PC-3 (cell line): Measurements from ENCODE around the gene IGSF21.

Experiments
- CTCF ChIP-seq: fragments of 300-600 bp; sonication (generic); conservative IDR thresholded peaks from 2 replicates; pipeline ENCODE4 v1.5.1; 2017; ENCODE audit warnings: antibody characterized with exemption, low read depth, mild to moderate bottlenecking, low read length
- EZH2 ChIP-seq: fragments of 300-600 bp; sonication (generic); IDR thresholded peaks from one replicate; pipeline ENCODE4 v1.6.1; 2017; ENCODE audit warnings: antibody characterized with exemption, mild to moderate bottlenecking, low read length; ENCODE audit not compliant: unreplicated experiment

- no peak for TF ChIP-seq CTCF
- TF ChIP-seq EZH2, result no peak
Measured at GRCh38 chr1:18132022-18132710, 24.6 kb downstream of the IGSF21 start.
